Urinary bladder (tissue), 4 donors: ENCODE measurements around the gene NEDD8. TPM values are rescaled to one million over a fixed set of nuclear protein-coding genes. Genes with fewer than 3 reads are reported as not detected.
A peak's percentile ranks its signal among the peaks of the same experiment; 100 is the strongest.

Experiments used
- DNase-seq: peaks from one replicate; pipeline ENCODE4 v3.0.0-alpha.2; 2015; ENCODE audit errors: extremely low spot score
- H3K27ac ChIP-seq: one replicate; pipeline ENCODE4 v1.5.1; 2013; ENCODE audit warnings: low read depth, mild to moderate bottlenecking, moderate library complexity
- H3K36me3 ChIP-seq: one replicate; pipeline ENCODE4 v1.6.1; 2013; ENCODE audit warnings: mild to moderate bottlenecking, moderate library complexity; ENCODE audit not compliant: insufficient read depth
- H3K4me1 ChIP-seq: one replicate; pipeline ENCODE4 v1.6.1; 2013; ENCODE audit warnings: mild to moderate bottlenecking, moderate library complexity; ENCODE audit not compliant: insufficient read depth
- H3K4me3 ChIP-seq: one replicate; pipeline ENCODE4 v1.5.1; 2013; ENCODE audit warnings: low read depth, low read length
- WGBS: extraction: QIAGEN DNeasy Blood & Tissue Kit; methylation state at CpG from one replicate; pipeline ENCODE4 v1.1.7; 2013; 5-methylcytosine and 5-hydroxymethylcytosine counted together
- polyA plus RNA-seq: library from polyadenylated mRNA; stranded (reverse); fragments of 200-250 nt; gene quantifications from one replicate; pipeline ENCODE4 v1.2.3, GENCODE V29; 2013
- total RNA-seq: library from RNA; depleted of rRNA; stranded (reverse); fragments of >200 nt; gene quantifications from one replicate; pipeline ENCODE4 v1.2.3, GENCODE V29; 2014
- donor health status: healthy with polysubstance abuse.
- donor health status: healthy.

Gene NEDD8
- total and polyA plus RNA-seq, 2 donors, result 73.8 to 220 TPM

DNA sequence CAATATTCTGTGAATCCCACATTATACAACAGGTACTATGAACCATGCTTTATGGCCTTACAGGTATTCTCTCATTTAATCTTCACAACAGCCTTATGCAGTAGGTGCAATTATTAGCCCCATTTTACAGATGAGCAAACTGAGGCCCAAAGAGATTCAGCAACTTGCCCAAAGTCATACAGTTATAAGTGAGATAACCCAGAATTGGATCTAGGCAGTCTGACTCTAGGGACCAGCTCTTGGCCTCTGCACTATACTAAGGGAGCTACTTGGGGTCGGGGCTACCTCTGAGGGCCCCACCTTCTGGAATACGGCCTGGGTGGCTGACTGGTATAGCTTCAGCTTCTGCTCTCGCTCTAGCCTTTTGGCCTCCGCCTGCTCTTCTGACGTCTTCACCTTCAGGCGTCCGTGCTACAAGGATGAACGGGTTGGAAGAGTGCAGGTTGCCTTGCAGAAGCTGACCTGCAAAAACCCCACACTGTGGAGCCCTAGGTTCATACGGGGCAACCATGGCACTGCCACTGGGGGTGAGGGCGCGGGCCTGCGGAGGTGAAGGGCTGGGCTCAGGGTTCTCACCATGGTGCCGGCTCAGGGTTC lies 38.5 kb upstream of the NEDD8 start:
- H3K4me3 ChIP-seq, result peak overlapping the region; percentile 71
- H3K27ac ChIP-seq, result peak overlapping the region; percentile 93
- no peak for DNase-seq
- WGBS, result 16% methylated on average over 13 of the region's 13 CpGs
- no peaks in the 10 kb centered on the region for H3K36me3 ChIP-seq
- H3K4me1 ChIP-seq, result no peaks in the 10 kb centered on the region

- no peak overlapping the region for H3K4me3 ChIP-seq
- DNase-seq, result no peak
- H3K36me3 ChIP-seq, result no peaks in the 10 kb centered on the region
- WGBS, result 95% methylated on average over 14 of the region's 14 CpGs
- H3K4me1 ChIP-seq, result no peaks in the 10 kb centered on the region
- no peak overlapping the region for H3K27ac ChIP-seq
Measured at GRCh38 chr14:24269910-24270536, 37.9 kb upstream of the NEDD8 start.

DNA sequence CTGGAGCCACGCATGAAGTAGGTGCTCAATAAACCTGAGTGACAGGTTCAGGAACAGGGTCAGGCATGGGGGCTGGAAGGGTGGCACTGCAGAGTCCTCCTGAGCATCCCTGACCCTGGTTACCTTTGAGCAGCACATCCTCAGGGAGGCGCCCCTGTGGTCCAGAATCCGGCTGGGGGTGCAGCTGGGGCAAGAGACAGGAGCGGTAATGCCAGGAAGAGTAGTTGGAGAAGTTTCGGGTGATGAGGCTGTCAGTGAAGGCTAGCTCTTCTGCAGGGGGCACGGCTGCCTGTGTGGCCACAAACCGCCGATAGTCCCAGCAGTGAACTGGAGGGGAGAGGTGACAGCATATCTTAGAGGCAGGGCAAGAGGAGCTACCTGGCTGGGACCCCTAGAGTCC lies 37.2 kb upstream of the NEDD8 start:
- no peaks in the 10 kb centered on the region for H3K4me1 ChIP-seq
- H3K4me3 ChIP-seq, result no peak overlapping the region
- H3K27ac ChIP-seq, result no peak overlapping the region
- no peak for DNase-seq
- H3K36me3 ChIP-seq, result no peaks in the 10 kb centered on the region
- 94% methylated on average over 8 of the region's 8 CpGs for WGBS

GRCh38 chr14:24268225-24268624 lies 36.1 kb upstream of the NEDD8 start:
- Histone ChIP-seq H3K4me1 (no peaks in the 10 kb centered on the region), H3K36me3 (no peaks in the 10 kb centered on the region), H3K27ac (no peak overlapping the region), H3K4me3 (no peak overlapping the region)
- DNase-seq, result no peak
- WGBS, result 87% methylated on average over 9 of the region's 9 CpGs

DNA sequence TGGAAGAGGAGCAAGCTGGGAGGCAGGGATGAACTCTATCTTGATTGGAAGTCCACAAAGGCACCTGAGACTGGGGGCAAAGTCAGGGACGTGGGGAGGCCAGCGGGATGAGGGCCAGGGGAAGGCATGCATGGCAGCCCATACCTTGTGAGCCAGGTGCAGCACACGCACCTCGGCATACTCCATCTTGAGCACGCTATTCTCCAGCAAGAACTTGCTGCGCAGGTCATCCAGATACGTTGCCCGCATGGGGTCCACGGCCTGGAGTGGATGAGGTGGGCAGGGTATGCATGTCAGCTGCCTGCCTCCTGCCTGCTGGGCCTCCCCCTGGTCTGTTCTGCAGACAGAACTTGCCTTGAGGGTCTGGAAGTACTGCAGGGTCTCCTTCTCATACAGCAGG lies 35.3 kb upstream of the NEDD8 start:
- 92% methylated on average over 9 of the region's 9 CpGs for WGBS
- no peak for DNase-seq
- H3K27ac ChIP-seq, result no peak overlapping the region
- H3K4me1 ChIP-seq, result no peaks in the 10 kb centered on the region
- no peaks in the 10 kb centered on the region for H3K36me3 ChIP-seq
- no peak overlapping the region for H3K4me3 ChIP-seq

DNA sequence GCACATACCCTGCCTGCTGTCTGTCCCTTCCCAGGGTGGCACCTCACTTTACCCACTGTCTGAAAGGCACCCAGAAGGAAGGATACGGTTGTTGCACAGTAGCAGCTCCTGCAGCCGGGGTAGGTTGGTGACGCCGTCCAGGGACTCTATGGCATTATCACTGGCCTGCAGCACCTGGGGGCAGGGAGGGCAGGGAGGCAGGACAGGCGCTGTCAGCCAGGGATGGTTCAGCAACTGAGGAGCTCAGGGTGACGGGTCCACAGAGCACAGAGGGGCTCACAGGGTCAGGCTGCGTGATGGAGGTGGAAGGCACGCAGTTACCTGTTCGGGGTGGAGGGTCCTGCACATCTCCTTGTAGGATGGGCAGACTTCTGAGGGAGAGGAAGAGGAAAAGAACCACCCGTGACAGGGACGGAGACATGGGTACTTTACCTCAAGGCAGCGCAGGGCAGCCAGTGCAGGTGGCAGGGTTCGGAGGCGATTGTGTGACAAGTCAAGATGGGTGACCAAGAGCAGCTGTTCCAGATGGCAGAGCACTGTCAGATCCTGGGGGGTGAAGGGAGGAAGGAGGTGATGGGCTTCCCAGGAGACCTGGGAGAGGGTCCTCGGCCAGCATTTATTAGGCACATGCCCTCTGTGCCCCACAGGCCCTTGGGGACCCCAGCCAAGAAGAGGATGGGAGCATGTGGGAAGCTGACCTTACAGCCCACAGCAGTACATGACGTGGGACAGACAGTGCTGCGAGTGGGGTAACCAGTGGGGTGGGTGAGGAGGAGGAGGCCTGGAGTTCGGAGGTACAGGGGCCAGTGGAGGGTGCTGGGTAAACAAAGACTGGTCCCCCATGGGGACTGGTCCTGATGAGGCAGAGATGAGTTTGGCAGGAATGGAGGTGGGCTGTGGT lies 34.4 kb upstream of the NEDD8 start:
- no peak for DNase-seq
- H3K4me3 ChIP-seq, result no peak overlapping the region
- no peaks in the 10 kb centered on the region for H3K4me1 ChIP-seq
- 87% methylated on average over 18 of the region's 18 CpGs for WGBS
- H3K27ac ChIP-seq, result no peak overlapping the region
- no peaks in the 10 kb centered on the region for H3K36me3 ChIP-seq

DNA sequence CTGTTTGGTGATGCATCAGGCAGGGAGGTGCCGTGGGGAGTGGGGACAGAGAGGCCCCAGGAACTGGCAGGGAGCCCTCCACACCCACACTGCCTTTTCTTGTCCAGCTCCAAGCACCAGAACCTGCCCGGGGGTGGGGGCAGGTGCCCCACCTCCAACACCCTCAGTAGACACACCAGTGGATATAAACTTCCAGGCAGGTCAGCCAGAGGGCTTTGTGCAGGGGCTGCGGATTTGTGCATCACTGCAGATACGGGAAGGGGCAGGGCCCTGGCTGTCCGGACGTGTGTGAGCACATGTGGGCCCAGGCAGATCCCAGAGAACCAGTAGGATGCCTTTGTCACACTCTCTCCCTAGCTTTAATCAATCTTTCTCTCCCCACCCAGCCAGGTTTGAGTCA lies 32.1 kb upstream of the NEDD8 start:
- no peaks in the 10 kb centered on the region for H3K36me3 ChIP-seq

GRCh38 chr14:24263848-24264247 lies 31.7 kb upstream of the NEDD8 start:
- H3K27ac ChIP-seq, result no peak overlapping the region
- WGBS, result 70% methylated on average over 6 of the region's 6 CpGs
- DNase-seq, result no peak
- H3K36me3 ChIP-seq, result no peaks in the 10 kb centered on the region
- H3K4me3 ChIP-seq, result no peak overlapping the region
- H3K4me1 ChIP-seq, result no peaks in the 10 kb centered on the region

More for the DNA sequence above, 32.1 kb upstream of the NEDD8 start:
- Histone ChIP-seq H3K27ac (no peak overlapping the region), H3K4me1 (no peaks in the 10 kb centered on the region), H3K4me3 (no peak overlapping the region)
- DNase-seq, result no peak
- WGBS, result 63% methylated on average over 6 of the region's 6 CpGs

GRCh38 chr14:24262821-24263733 lies 30.9 kb upstream of the NEDD8 start, which contains the start of gene TGM1:
Gene TGM1 (minus strand): TSS chr14:24263177. CDS start chr14:24262352, 825 bp downstream.
- WGBS, result 82% methylated on average over 14 of the region's 14 CpGs
- no peak within 1 kb of the TSS for H3K27ac ChIP-seq
- H3K4me1 ChIP-seq, result no peaks in the 10 kb centered on the region
- H3K4me3 ChIP-seq, result no peak within 1 kb of the TSS
- DNase-seq, result no peak
- no peaks in the 10 kb centered on the region for H3K36me3 ChIP-seq

DNA sequence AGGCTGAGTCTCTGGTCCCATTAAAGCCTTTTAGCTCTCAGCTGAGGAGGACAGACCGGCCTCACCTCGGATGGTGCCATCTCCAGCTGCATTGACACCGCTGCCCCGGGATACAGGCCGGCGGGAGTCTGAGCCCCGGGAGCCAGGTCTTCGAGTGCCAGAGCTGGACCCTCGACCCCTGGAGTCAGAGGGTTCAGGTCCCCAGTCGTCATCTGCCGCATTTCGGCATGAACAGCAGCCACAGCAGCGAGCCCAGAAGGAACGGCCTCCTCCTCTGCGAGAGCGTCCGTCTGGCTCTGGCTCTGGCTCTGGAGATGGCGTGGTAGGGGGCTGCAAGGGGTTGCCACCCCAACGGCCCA lies 29.8 kb upstream of the NEDD8 start:
- no peak overlapping the region for H3K4me3 ChIP-seq
- H3K36me3 ChIP-seq, result no peaks in the 10 kb centered on the region
- no peak overlapping the region for H3K27ac ChIP-seq
- WGBS, result 87% methylated on average over 19 of the region's 19 CpGs
- no peaks in the 10 kb centered on the region for H3K4me1 ChIP-seq
- DNase-seq, result no peak

DNA sequence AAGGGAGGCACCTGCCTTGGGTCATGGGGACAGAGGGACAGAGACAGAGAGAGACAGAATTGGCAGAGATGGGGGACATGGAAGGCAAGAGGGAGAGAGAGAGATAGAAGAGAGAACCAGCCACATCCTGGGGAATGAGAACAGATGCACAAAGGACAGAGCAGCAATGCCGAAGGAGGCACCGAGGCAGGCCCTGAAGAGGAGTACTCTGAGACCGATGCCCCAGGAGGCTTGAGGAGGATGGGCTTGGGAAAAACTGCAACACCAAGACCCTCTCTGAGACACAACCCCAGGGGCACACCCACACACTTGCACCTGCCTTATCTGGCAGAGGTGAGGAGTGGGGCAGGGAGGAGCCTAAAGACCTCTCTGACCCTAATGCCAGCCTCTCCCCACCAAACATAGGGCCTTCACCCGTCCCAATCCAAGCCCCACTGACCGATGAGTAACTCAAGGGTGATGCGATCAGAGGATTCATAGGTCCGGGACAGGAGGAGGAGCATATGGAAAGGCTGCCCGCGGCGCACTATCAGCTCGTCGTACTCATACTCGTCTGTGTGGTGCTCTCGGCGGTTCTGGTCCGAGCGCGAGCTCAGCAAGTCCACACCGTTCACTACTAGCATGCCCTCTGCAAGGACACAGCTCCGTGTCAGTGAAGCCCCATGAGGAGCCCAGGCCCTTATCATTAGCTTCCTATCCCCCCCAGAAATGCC lies 29.2 kb upstream of the NEDD8 start:
- Histone ChIP-seq H3K4me1 (no peaks in the 10 kb centered on the region), H3K27ac (no peak overlapping the region), H3K36me3 (no peaks in the 10 kb centered on the region), H3K4me3 (no peak overlapping the region)
- no peak for DNase-seq
- 83% methylated on average over 20 of the region's 20 CpGs for WGBS

- no peaks in the 10 kb centered on the region for H3K36me3 ChIP-seq
- WGBS, result 76% methylated on average over 4 of the region's 4 CpGs
- no peak for DNase-seq
- no peaks in the 10 kb centered on the region for H3K4me1 ChIP-seq
- H3K4me3 ChIP-seq, result no peak overlapping the region
- no peak overlapping the region for H3K27ac ChIP-seq
Measured at GRCh38 chr14:24260780-24261157, 28.6 kb upstream of the NEDD8 start.
